C4-2B (cell line): ENCODE measurements around the gene SERPINB12.

Experiments used
- CTCF ChIP-seq: fragments of 450-650 bp; conservative IDR thresholded peaks from 2 replicates; pipeline ENCODE4 v1.5.1; 2017; ENCODE audit warnings: mild to moderate bottlenecking
- ZFX ChIP-seq: fragments of 450-650 bp; IDR thresholded peaks from 2 replicates; pipeline ENCODE4 v1.6.1; 2017

GRCh38 chr18:63590373-63590772, 48.2 kb downstream of the SERPINB12 start:
- no peak for TF ChIP-seq CTCF
- TF ChIP-seq ZFX, result no peak
